ENCODE results near the gene ARHGEF17.
A peak's percentile ranks its signal among the peaks of the same experiment; 100 is the strongest.

ARHGEF17 gene

GRCh38 chr11:73380331-73380730 is 72.3 kb downstream of the ARHGEF17 start (continued):
- no peak for TF ChIP-seq ZNF596 (tag by site-specific recombination; IDR thresholded peaks at IDR 0.05)
- TF ChIP-seq ZBTB21 (tag by site-specific recombination; IDR thresholded peaks at IDR 0.05) = no peak
- TF ChIP-seq HIC1 (tag by site-specific recombination; IDR thresholded peaks at IDR 0.05) = no peak
- no peak for TF ChIP-seq GLIS2 (tag by site-specific recombination; IDR thresholded peaks at IDR 0.05)
- no peak for TF ChIP-seq ZNF555 (tag by site-specific recombination; conservative IDR thresholded peaks at IDR 0.05)
- TF ChIP-seq PATZ1 (tag by site-specific recombination; IDR thresholded peaks at IDR 0.05) = no peak
- no peak for TF ChIP-seq PRDM1 (tag by site-specific recombination; IDR thresholded peaks at IDR 0.05)
- TF ChIP-seq GLI4 (tag by site-specific recombination; IDR thresholded peaks at IDR 0.05) = no peak
- no peak for TF ChIP-seq HOXD13 (CRISPR knock-in tag; IDR thresholded peaks at IDR 0.05; ENCODE audit: borderline replicate concordance)

- ChIA-PET POLR2A (no interaction called here), CTCF (interaction anchor here (0.7 to 1.3 kb wide), 2 partner anchors 30 to 387 kb away, joined by 3 to 7 read pairs; no protein-coding TSS in a partner anchor)
- Histone ChIP-seq H3K36me3 (ENCODE audit: control insufficient read depth in 2 of 2, insufficient read depth in 1 of 2, low read length in 2 of 2) (peaks cover 0 to 3% of the 10 kb centered on the region in 2 experiments; a peak in 1 of 3 replicates), H3K27ac (ENCODE audit: extremely low read depth, low read depth, low read length) (no peak overlapping the region), H3K9me3 (ENCODE audit: control insufficient read depth, insufficient read depth, low read depth, low read length) (no peaks in the 10 kb centered on the region), H3K4me1 (ENCODE audit: control insufficient read depth, insufficient read depth, low read length) (peaks cover 7% of the 10 kb centered on the region; the same call in 1 of the 2 replicates), H3K4me3 (ENCODE audit: low read depth, low read length) (no peak overlapping the region)
- TF ChIP-seq ZNF664 (tag by site-specific recombination; IDR thresholded peaks at IDR 0.05) (no peak), ZNF510 (tag by site-specific recombination; IDR thresholded peaks at IDR 0.05; ENCODE audit: insufficient replicate concordance) (no peak), GFI1B (tag by site-specific recombination; IDR thresholded peaks at IDR 0.05) (no peak), ZNF48 (tag by site-specific recombination; IDR thresholded peaks at IDR 0.05) (no peak), ZNF146 (tag by site-specific recombination; IDR thresholded peaks at IDR 0.05) (no peak), ZBTB1 (tag by site-specific recombination; IDR thresholded peaks at IDR 0.05) (no peak), ZNF660 (tag by site-specific recombination; IDR thresholded peaks at IDR 0.05) (no peak), ZNF544 (tag by site-specific recombination; IDR thresholded peaks at IDR 0.05) (no peak), SP7 (tag by site-specific recombination; IDR thresholded peaks at IDR 0.05) (no peak), ZNF529 (tag by site-specific recombination; IDR thresholded peaks at IDR 0.05; ENCODE audit: insufficient replicate concordance) (no peak), ZNF121 (tag by site-specific recombination; IDR thresholded peaks at IDR 0.05) (no peak), ZNF623 (tag by site-specific recombination; IDR thresholded peaks at IDR 0.05) (no peak), WT1 (tag by site-specific recombination; IDR thresholded peaks at IDR 0.05) (no peak)
These were observed 72.9 kb downstream of the ARHGEF17 start for GRCh38 chr11:73380897-73381410.

GRCh38 chr11:73381589-73381988 is 73.5 kb downstream of the ARHGEF17 start:
- Histone ChIP-seq H3K4me3 (ENCODE audit: low read depth, low read length) (no peak overlapping the region), H3K27ac (ENCODE audit: extremely low read depth, low read depth, low read length) (no peak overlapping the region), H3K4me1 (ENCODE audit: control insufficient read depth, insufficient read depth, low read length) (peaks cover 11% of the 10 kb centered on the region; the same call in 1 of the 2 replicates), H3K9me3 (ENCODE audit: control insufficient read depth, insufficient read depth, low read depth, low read length) (no peaks in the 10 kb centered on the region), H3K36me3 (ENCODE audit: control insufficient read depth in 2 of 2, insufficient read depth in 1 of 2, low read length in 2 of 2) (peaks cover 0 to 3% of the 10 kb centered on the region in 2 experiments; a peak in 1 of 3 replicates)
- ChIA-PET POLR2A (no interaction called here), CTCF (interaction anchor here (1.3 to 2.1 kb wide), 3 partner anchors 12 to 75 kb away, joined by 3 to 7 read pairs (median 6); no protein-coding TSS in a partner anchor)
- no peak for TF ChIP-seq ZNF398 (tag by site-specific recombination; IDR thresholded peaks at IDR 0.05)
- no peak for TF ChIP-seq ZNF23 (tag by site-specific recombination; IDR thresholded peaks at IDR 0.05; ENCODE audit: borderline replicate concordance)
- no peak; the same call in 1 of the 2 replicates for TF ChIP-seq PATZ1 (tag by site-specific recombination; IDR thresholded peaks at IDR 0.05)
- no peak for TF ChIP-seq ZBTB1 (tag by site-specific recombination; IDR thresholded peaks at IDR 0.05)
- TF ChIP-seq ZBTB48 (tag by site-specific recombination; IDR thresholded peaks at IDR 0.05) = no peak
- peak; percentile 44; the same call in 1 of the 2 replicates for TF ChIP-seq ZNF600 (tag by site-specific recombination; IDR thresholded peaks at IDR 0.05)
- TF ChIP-seq ZNF707 (tag by site-specific recombination; IDR thresholded peaks at IDR 0.05) = no peak
